MM.1S (cell line): ENCODE data around the gene TLE3.

ENCODE experiments used
- DNase-seq: peaks from one replicate; pipeline ENCODE4 v3.0.0-alpha.2; 2015
- H2AFZ ChIP-seq: fragments of 300-600 bp; sonication (generic); 2 replicates; pipeline ENCODE4 v1.6.0; 2016; ENCODE audit warnings: antibody characterized with exemption, low read length
- H3F3A ChIP-seq: fragments of 300-600 bp; sonication (generic); 2 replicates; pipeline ENCODE4 v1.6.1; 2016; ENCODE audit warnings: mild to moderate bottlenecking, antibody characterized with exemption, low read length, moderate library complexity, mixed read lengths; ENCODE audit not compliant: insufficient read depth
- H3K27ac ChIP-seq: fragments of 300-600 bp; sonication (generic); 2 replicates; pipeline ENCODE4 v1.5.1; 2016; ENCODE audit warnings: mild to moderate bottlenecking, low read length
- H3K27me3 ChIP-seq: fragments of 300-600 bp; sonication (generic); replicated peaks from 2 replicates; pipeline ENCODE4 v1.6.0; 2016; ENCODE audit warnings: low read length; ENCODE audit not compliant: insufficient read depth
- H3K36me3 ChIP-seq: fragments of 300-600 bp; sonication (generic); replicated peaks from 2 replicates; pipeline ENCODE4 v1.6.1; 2016; ENCODE audit warnings: mild to moderate bottlenecking, low read length, mixed read lengths; ENCODE audit not compliant: insufficient read depth
- H3K4me1 ChIP-seq: fragments of 300-600 bp; sonication (generic); 2 replicates; pipeline ENCODE4 v1.6.1; 2016; ENCODE audit warnings: low read length, mixed read lengths
- H3K4me2 ChIP-seq: fragments of 300-600 bp; sonication (generic); 2 replicates; pipeline ENCODE4 v1.6.0; 2016; ENCODE audit warnings: low read depth, low read length
- H3K4me3 ChIP-seq: fragments of 300-600 bp; sonication (generic); 2 replicates; pipeline ENCODE4 v1.5.1; 2016; ENCODE audit warnings: low read length, mixed read lengths
- H3K79me2 ChIP-seq: fragments of 300-600 bp; sonication (generic); 2 replicates; pipeline ENCODE4 v1.6.1; 2016; ENCODE audit warnings: mixed run types, low read length, mixed read lengths
- H3K9ac ChIP-seq: fragments of 300-600 bp; sonication (generic); 2 replicates; pipeline ENCODE4 v1.6.1; 2016; ENCODE audit warnings: low read length, mixed read lengths
- H3K9me2 ChIP-seq: fragments of 300-600 bp; sonication (generic); replicated peaks from 2 replicates; pipeline ENCODE4 v1.6.1; 2016; ENCODE audit warnings: mild to moderate bottlenecking, low read length, mixed read lengths; ENCODE audit not compliant: insufficient read depth
- H3K9me3 ChIP-seq: fragments of 300-600 bp; sonication (generic); replicated peaks from 2 replicates; pipeline ENCODE4 v1.6.1; 2016; ENCODE audit warnings: mild to moderate bottlenecking, low read length, mixed read lengths; ENCODE audit not compliant: insufficient read depth
- H4K20me1 ChIP-seq: fragments of 300-600 bp; sonication (generic); 2 replicates; pipeline ENCODE4 v1.6.1; 2016; ENCODE audit warnings: mild to moderate bottlenecking, low read length, moderate library complexity, mixed read lengths; ENCODE audit not compliant: insufficient read depth
- EZH2 ChIP-seq: fragments of 300-600 bp; sonication (generic); optimal IDR thresholded peaks from 2 replicates; pipeline ENCODE3; 2017; ENCODE audit warnings: low read depth, mild to moderate bottlenecking, antibody characterized with exemption, low read length, mixed read lengths
- EZH2phosphoT487 ChIP-seq: fragments of 300-600 bp; sonication (generic); IDR thresholded peaks from 2 replicates; pipeline ENCODE4 v1.6.1; 2018; ENCODE audit warnings: antibody characterized with exemption, low read length
- TF ChIP-seq, protein P1 (sequence below): fragments of 300-600 bp; sonication (generic); IDR thresholded peaks from 2 replicates; pipeline ENCODE4 v1.5.1; 2016; ENCODE audit warnings: antibody characterized with exemption, low read length, mixed read lengths

Gene TLE3

DNA sequence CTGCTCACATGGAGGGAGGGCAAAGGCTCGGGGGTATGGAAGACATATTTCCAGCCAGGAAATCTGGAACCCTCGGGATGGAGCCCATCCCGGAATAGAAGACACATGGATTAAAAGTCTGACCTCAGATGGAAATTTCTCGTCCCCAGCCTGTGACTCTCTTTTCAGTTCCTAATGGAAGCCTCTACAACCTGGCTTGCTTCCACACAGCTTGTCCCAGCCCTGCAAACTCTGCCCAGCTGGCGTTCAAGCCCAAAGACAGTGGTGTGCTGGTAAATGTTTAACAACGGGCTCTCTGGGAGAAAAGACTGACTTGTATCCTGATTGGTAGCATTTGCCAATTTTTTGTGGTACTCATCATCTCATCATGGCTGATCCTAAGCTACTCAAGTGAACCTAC is 35.6 kb upstream of the TLE3 start:
- H3K4me2 ChIP-seq: no peak overlapping the region
- H3K9me3 ChIP-seq: no peaks in the 10 kb centered on the region
- H3K4me3 ChIP-seq: no peak overlapping the region
- H3K9me2 ChIP-seq: no peaks in the 10 kb centered on the region
- H3F3A ChIP-seq: no peaks in the 10 kb centered on the region
- no peaks in the 10 kb centered on the region for H4K20me1 ChIP-seq
- no peaks in the 10 kb centered on the region for H3K79me2 ChIP-seq
- no peaks in the 10 kb centered on the region for H3K27me3 ChIP-seq
- no peaks in the 10 kb centered on the region for H3K36me3 ChIP-seq
- DNase-seq: no peak
- H2AFZ ChIP-seq: no peak overlapping the region
- H3K9ac ChIP-seq: no peak overlapping the region
- no peaks in the 10 kb centered on the region for H3K4me1 ChIP-seq
- TF ChIP-seq, protein P1, sequence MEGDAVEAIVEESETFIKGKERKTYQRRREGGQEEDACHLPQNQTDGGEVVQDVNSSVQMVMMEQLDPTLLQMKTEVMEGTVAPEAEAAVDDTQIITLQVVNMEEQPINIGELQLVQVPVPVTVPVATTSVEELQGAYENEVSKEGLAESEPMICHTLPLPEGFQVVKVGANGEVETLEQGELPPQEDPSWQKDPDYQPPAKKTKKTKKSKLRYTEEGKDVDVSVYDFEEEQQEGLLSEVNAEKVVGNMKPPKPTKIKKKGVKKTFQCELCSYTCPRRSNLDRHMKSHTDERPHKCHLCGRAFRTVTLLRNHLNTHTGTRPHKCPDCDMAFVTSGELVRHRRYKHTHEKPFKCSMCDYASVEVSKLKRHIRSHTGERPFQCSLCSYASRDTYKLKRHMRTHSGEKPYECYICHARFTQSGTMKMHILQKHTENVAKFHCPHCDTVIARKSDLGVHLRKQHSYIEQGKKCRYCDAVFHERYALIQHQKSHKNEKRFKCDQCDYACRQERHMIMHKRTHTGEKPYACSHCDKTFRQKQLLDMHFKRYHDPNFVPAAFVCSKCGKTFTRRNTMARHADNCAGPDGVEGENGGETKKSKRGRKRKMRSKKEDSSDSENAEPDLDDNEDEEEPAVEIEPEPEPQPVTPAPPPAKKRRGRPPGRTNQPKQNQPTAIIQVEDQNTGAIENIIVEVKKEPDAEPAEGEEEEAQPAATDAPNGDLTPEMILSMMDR: no peak
- TF ChIP-seq EZH2 (no peak), EZH2phosphoT487 (no peak)
- no peak overlapping the region for H3K27ac ChIP-seq

DNA sequence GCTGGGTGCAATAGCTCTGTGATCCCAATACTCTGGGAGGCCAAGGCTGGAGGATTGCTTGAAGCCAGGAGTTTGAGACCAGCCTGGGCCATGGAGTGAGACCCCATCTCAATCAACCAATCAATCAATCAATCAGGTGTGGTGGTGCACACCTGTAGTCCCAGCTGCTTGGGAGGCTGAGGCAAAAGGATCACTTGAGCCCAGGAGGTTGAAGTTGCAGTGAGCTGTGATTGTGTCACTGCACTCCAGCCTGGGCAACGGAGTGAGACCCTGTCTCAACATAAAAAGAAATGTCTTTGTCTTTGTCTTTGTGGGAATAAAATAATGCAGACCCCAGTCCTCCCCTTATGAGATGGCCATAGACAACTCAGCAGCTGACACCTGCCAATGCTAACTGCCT is 34.9 kb upstream of the TLE3 start:
- H3K4me1 ChIP-seq: no peaks in the 10 kb centered on the region
- H3K79me2 ChIP-seq: no peaks in the 10 kb centered on the region
- no peaks in the 10 kb centered on the region for H4K20me1 ChIP-seq
- no peaks in the 10 kb centered on the region for H3K9me2 ChIP-seq
- no peak for DNase-seq
- no peak overlapping the region for H2AFZ ChIP-seq
- H3K27ac ChIP-seq: no peak overlapping the region
- no peaks in the 10 kb centered on the region for H3K36me3 ChIP-seq
- no peak overlapping the region for H3K9ac ChIP-seq
- no peaks in the 10 kb centered on the region for H3F3A ChIP-seq
- no peak overlapping the region for H3K4me3 ChIP-seq
- H3K4me2 ChIP-seq: no peak overlapping the region
- H3K9me3 ChIP-seq: no peaks in the 10 kb centered on the region
- H3K27me3 ChIP-seq: no peaks in the 10 kb centered on the region
- TF ChIP-seq, protein P1: no peak
- TF ChIP-seq EZH2 (no peak), EZH2phosphoT487 (no peak)

GRCh38 chr15:70132139-70132538 is 34.4 kb upstream of the TLE3 start:
- Histone ChIP-seq H3K4me2 (no peak overlapping the region), H3K4me3 (no peak overlapping the region), H3K79me2 (no peaks in the 10 kb centered on the region), H4K20me1 (no peaks in the 10 kb centered on the region), H3K9ac (no peak overlapping the region), H3K27ac (no peak overlapping the region), H3K27me3 (no peaks in the 10 kb centered on the region), H3K9me2 (no peaks in the 10 kb centered on the region), H3K4me1 (no peaks in the 10 kb centered on the region), H3F3A (no peaks in the 10 kb centered on the region), H2AFZ (no peak overlapping the region), H3K9me3 (no peaks in the 10 kb centered on the region), H3K36me3 (no peaks in the 10 kb centered on the region)
- no peak for TF ChIP-seq EZH2phosphoT487
- TF ChIP-seq EZH2: no peak
- TF ChIP-seq, protein P1: no peak
- no peak for DNase-seq
